ENCODE measurements around the gene BCAT1. TPM values are rescaled to one million over a fixed set of nuclear protein-coding genes. Genes with fewer than 3 reads are reported as not detected.
"Not testable (repeated sequence)": the region's sequence is repeated elsewhere in the genome, so short reads cannot be mapped to it uniquely, and the experiment has no call there.

The BCAT1 gene
- total RNA-seq, 2 donors from 2014 or later: 3.4 to 13.1 TPM

- Histone ChIP-seq H3K36me3 (no peaks in the 10 kb centered on the region), H3K27me3 (no peaks in the 10 kb centered on the region), H3K9me3 (no peaks in the 10 kb centered on the region), H3K4me1 (no peaks in the 10 kb centered on the region), H3K4me3 (no peak overlapping the region), H3K27ac (no peak overlapping the region)
- TF ChIP-seq CTCF (IDR thresholded peaks at IDR 0.05): no peak
- DNase-seq (ENCODE audit: low spot score): no peak
Measured at GRCh38 chr12:24940157-24940556, 8.7 kb downstream of the BCAT1 start.

GRCh38 chr12:24939551-24939950 is 9.3 kb downstream of the BCAT1 start:
- not testable (repeated sequence) for H3K4me1 ChIP-seq; H3K27me3 ChIP-seq; DNase-seq (ENCODE audit: low spot score); H3K4me3 ChIP-seq; H3K36me3 ChIP-seq; H3K27ac ChIP-seq; H3K9me3 ChIP-seq

GRCh38 chr12:24938341-24938740 is 10.6 kb downstream of the BCAT1 start:
- no peak for TF ChIP-seq CTCF (IDR thresholded peaks at IDR 0.05)
- Histone ChIP-seq H3K36me3 (no peaks in the 10 kb centered on the region), H3K9me3 (no peaks in the 10 kb centered on the region), H3K4me1 (no peaks in the 10 kb centered on the region), H3K27me3 (no peaks in the 10 kb centered on the region), H3K4me3 (no peak overlapping the region), H3K27ac (no peak overlapping the region)
- no peak for DNase-seq (ENCODE audit: low spot score)

GRCh38 chr12:24937553-24938244 is 11.2 kb downstream of the BCAT1 start:
- Histone ChIP-seq H3K4me3 (no peak overlapping the region), H3K9me3 (no peaks in the 10 kb centered on the region), H3K36me3 (no peaks in the 10 kb centered on the region), H3K27ac (no peak overlapping the region), H3K4me1 (no peaks in the 10 kb centered on the region), H3K27me3 (no peaks in the 10 kb centered on the region)
- DNase-seq (ENCODE audit: low spot score): no peak
- no peak for TF ChIP-seq CTCF (IDR thresholded peaks at IDR 0.05)

GRCh38 chr12:24933694-24934407 is 15.1 kb downstream of the BCAT1 start:
- H3K27me3 ChIP-seq: no peaks in the 10 kb centered on the region
- no peaks in the 10 kb centered on the region for H3K36me3 ChIP-seq
- H3K27ac ChIP-seq: no peak overlapping the region
- H3K4me3 ChIP-seq: no peak overlapping the region
- no peaks in the 10 kb centered on the region for H3K4me1 ChIP-seq
- TF ChIP-seq CTCF (IDR thresholded peaks at IDR 0.05): no peak
- H3K9me3 ChIP-seq: no peaks in the 10 kb centered on the region
- DNase-seq (ENCODE audit: low spot score): no peak

- no peak for TF ChIP-seq CTCF (IDR thresholded peaks at IDR 0.05)
- no peak overlapping the region for H3K27ac ChIP-seq
- no peak overlapping the region for H3K4me3 ChIP-seq
- H3K36me3 ChIP-seq: no peaks in the 10 kb centered on the region
- no peaks in the 10 kb centered on the region for H3K9me3 ChIP-seq
- H3K4me1 ChIP-seq: no peaks in the 10 kb centered on the region
- H3K27me3 ChIP-seq: no peaks in the 10 kb centered on the region
- no peak for DNase-seq (ENCODE audit: low spot score)
Measured at GRCh38 chr12:24931666-24932405, 17.1 kb downstream of the BCAT1 start.

Measured in right atrium auricular region (tissue), 2 donors.